ENCODE results near the gene GNG8. TPM values are rescaled to one million over a fixed set of nuclear protein-coding genes. Genes with fewer than 3 reads are reported as not detected.

GNG8 gene
- total and polyA plus RNA-seq, 2 experiments from 2014 or later = 4.6 TPM; not detected in 1

DNA sequence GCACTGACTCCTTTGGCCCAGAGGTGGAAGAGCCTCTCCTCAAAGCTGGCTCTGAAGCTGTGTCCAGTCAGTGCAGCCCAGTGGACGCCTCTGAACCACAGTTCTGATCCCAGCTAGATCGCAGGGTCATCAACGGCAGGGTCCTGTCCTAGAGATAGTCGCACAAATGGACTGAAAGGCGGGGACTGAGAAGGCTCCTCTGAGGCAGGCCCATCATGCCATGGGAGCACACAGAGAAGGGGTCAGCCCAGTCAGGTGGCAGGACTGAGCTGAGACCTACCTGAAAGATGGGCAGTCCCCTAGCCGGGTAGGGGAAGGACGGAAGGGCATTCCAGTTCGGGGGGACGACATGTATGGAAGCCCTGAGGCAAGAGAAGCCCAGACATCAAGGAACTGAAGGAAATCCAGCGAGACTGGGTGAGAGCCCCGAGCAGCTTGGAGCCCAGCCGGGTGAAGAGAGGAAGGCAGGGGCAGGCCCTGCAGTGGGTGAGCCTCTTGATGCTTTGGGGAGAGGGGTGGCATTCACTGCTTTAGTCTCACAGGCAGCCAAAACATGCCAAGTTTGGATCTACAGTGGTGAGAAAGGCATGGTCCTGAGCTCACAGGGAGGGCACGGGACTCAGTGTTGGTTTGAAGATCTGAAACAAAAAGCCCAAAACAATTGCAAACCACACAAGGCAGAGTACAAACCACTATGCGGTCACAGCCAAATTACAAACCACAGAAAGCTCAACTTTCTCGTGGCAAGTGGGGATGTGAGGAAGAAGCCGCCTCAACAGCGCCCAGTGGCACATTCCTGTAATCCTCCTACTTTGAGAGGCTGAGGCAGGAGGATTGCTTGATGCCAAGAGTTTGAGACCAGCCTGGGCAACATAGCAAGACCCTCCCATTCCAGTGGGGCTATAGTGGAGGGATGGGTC is 24.9 kb downstream of the GNG8 start:
- Histone ChIP-seq H3K36me3 (replicated peaks; ENCODE audit: insufficient read depth, low read depth) (no peaks in the 10 kb centered on the region), H3K9me2 (replicated peaks; ENCODE audit: insufficient read depth) (no peaks in the 10 kb centered on the region), H3K4me3 (no peak overlapping the region), H2AFZ (no peak overlapping the region), H3K9me3 (ENCODE audit: low read depth) (no peaks in the 10 kb centered on the region), H3K27ac (no peak overlapping the region), H4K20me1 (ENCODE audit: insufficient read depth, poor library complexity, severe bottlenecking) (peaks cover 17% of the 10 kb centered on the region), H3K4me2 (no peak overlapping the region), H3K79me2 (peaks cover 12% of the 10 kb centered on the region), H3K4me1 (ENCODE audit: insufficient read depth) (no peaks in the 10 kb centered on the region), H3K27me3 (no peaks in the 10 kb centered on the region)
- 86% methylated on average over 17 of the region's 17 CpGs for WGBS (ENCODE audit: low lambda C conversion rate, missing lambda C conversion rate)
- no peak for DNase-seq (ENCODE audit: low spot score)
- no peak for TF ChIP-seq EZH2phosphoT487 (IDR thresholded peaks at IDR 0.05; ENCODE audit: low read depth, severe bottlenecking, unreplicated experiment)
- TF ChIP-seq, protein P1, sequence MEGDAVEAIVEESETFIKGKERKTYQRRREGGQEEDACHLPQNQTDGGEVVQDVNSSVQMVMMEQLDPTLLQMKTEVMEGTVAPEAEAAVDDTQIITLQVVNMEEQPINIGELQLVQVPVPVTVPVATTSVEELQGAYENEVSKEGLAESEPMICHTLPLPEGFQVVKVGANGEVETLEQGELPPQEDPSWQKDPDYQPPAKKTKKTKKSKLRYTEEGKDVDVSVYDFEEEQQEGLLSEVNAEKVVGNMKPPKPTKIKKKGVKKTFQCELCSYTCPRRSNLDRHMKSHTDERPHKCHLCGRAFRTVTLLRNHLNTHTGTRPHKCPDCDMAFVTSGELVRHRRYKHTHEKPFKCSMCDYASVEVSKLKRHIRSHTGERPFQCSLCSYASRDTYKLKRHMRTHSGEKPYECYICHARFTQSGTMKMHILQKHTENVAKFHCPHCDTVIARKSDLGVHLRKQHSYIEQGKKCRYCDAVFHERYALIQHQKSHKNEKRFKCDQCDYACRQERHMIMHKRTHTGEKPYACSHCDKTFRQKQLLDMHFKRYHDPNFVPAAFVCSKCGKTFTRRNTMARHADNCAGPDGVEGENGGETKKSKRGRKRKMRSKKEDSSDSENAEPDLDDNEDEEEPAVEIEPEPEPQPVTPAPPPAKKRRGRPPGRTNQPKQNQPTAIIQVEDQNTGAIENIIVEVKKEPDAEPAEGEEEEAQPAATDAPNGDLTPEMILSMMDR (IDR thresholded peaks at IDR 0.05; ENCODE audit: poor library complexity) = no peak
- TF ChIP-seq EZH2 (IDR thresholded peaks at IDR 0.05; ENCODE audit: borderline replicate concordance) = no peak

DNA sequence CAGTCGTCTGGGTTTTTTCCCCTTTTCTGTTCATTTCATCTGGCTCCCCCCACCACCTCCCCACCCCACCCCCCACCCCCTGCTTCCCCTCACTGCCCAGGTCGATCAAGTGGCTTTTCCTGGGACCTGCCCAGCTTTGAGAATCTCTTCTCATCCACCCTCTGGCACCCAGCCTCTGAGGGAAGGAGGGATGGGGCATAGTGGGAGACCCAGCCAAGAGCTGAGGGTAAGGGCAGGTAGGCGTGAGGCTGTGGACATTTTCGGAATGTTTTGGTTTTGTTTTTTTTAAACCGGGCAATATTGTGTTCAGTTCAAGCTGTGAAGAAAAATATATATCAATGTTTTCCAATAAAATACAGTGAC is 25.6 kb downstream of the GNG8 start:
- Histone ChIP-seq H3K9me3 (ENCODE audit: low read depth) (no peaks in the 10 kb centered on the region), H3K4me1 (ENCODE audit: insufficient read depth) (no peaks in the 10 kb centered on the region), H3K27me3 (no peaks in the 10 kb centered on the region), H3K4me3 (no peak overlapping the region), H4K20me1 (ENCODE audit: insufficient read depth, poor library complexity, severe bottlenecking) (peaks cover 23% of the 10 kb centered on the region), H3K4me2 (no peak overlapping the region), H3K36me3 (replicated peaks; ENCODE audit: insufficient read depth, low read depth) (no peaks in the 10 kb centered on the region), H3K27ac (no peak overlapping the region), H3K79me2 (peaks cover 19% of the 10 kb centered on the region), H2AFZ (no peak overlapping the region), H3K9me2 (replicated peaks; ENCODE audit: insufficient read depth) (no peaks in the 10 kb centered on the region)
- no peak for TF ChIP-seq EZH2phosphoT487 (IDR thresholded peaks at IDR 0.05; ENCODE audit: low read depth, severe bottlenecking, unreplicated experiment)
- no peak for DNase-seq (ENCODE audit: low spot score)
- WGBS (ENCODE audit: low lambda C conversion rate, missing lambda C conversion rate) = 88% methylated on average over 5 of the region's 5 CpGs

- H3K9me3 ChIP-seq (ENCODE audit: low read depth) = no peaks in the 10 kb centered on the region
- no peak for DNase-seq (ENCODE audit: low spot score)
- H3K9me2 ChIP-seq (replicated peaks; ENCODE audit: insufficient read depth) = no peaks in the 10 kb centered on the region
- 94% methylated on average over 30 of the region's 30 CpGs for WGBS (ENCODE audit: low lambda C conversion rate, missing lambda C conversion rate)
- TF ChIP-seq, protein P1 (IDR thresholded peaks at IDR 0.05; ENCODE audit: poor library complexity) = no peak
- TF ChIP-seq EZH2phosphoT487 (IDR thresholded peaks at IDR 0.05; ENCODE audit: low read depth, severe bottlenecking, unreplicated experiment) = no peak
- TF ChIP-seq EZH2 (IDR thresholded peaks at IDR 0.05; ENCODE audit: borderline replicate concordance) = no peak
- no peak overlapping the region for H2AFZ ChIP-seq
- no peak overlapping the region for H3K4me2 ChIP-seq
- H3K27ac ChIP-seq = no peak overlapping the region
- no peaks in the 10 kb centered on the region for H3K27me3 ChIP-seq
- no peak overlapping the region for H3K4me3 ChIP-seq
- peaks cover 26% of the 10 kb centered on the region for H3K79me2 ChIP-seq
- peaks cover 4% of the 10 kb centered on the region for H3K4me1 ChIP-seq (ENCODE audit: insufficient read depth)
- no peaks in the 10 kb centered on the region for H3K36me3 ChIP-seq (replicated peaks; ENCODE audit: insufficient read depth, low read depth)
- peaks cover 29% of the 10 kb centered on the region for H4K20me1 ChIP-seq (ENCODE audit: insufficient read depth, poor library complexity, severe bottlenecking)
These were observed 26.2 kb downstream of the GNG8 start for GRCh38 chr19:46609511-46610412.

All from hepatocyte (in vitro differentiated cells).